ENCODE results near the gene TNRC6B. TPM values are rescaled to one million over a fixed set of nuclear protein-coding genes. Genes with fewer than 3 reads are reported as not detected.
A peak's percentile ranks its signal among the peaks of the same experiment; 100 is the strongest.

Gene TNRC6B
- total RNA-seq, 4 donors from 2014 or later = 41.8 to 109 (median 48.2) TPM

- no peak for DNase-seq (ENCODE audit: low spot score in 2 of 2)
- intact Hi-C loops (cut with DNase I; ENCODE audit: low total_unique reads) = no loop called here
- no peak overlapping the region for H3K4me3 ChIP-seq (ENCODE audit: low read depth, poor library complexity, severe bottlenecking)
- no peak for TF ChIP-seq POLR2A (IDR thresholded peaks at IDR 0.05)
- TF ChIP-seq, protein P1, sequence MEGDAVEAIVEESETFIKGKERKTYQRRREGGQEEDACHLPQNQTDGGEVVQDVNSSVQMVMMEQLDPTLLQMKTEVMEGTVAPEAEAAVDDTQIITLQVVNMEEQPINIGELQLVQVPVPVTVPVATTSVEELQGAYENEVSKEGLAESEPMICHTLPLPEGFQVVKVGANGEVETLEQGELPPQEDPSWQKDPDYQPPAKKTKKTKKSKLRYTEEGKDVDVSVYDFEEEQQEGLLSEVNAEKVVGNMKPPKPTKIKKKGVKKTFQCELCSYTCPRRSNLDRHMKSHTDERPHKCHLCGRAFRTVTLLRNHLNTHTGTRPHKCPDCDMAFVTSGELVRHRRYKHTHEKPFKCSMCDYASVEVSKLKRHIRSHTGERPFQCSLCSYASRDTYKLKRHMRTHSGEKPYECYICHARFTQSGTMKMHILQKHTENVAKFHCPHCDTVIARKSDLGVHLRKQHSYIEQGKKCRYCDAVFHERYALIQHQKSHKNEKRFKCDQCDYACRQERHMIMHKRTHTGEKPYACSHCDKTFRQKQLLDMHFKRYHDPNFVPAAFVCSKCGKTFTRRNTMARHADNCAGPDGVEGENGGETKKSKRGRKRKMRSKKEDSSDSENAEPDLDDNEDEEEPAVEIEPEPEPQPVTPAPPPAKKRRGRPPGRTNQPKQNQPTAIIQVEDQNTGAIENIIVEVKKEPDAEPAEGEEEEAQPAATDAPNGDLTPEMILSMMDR (IDR thresholded peaks at IDR 0.05) = no peak
- 37 to 51% methylated on average over 4 of the region's 4 CpGs for WGBS, 2 donors
Observed at GRCh38 chr22:40213478-40213877, 35.8 kb downstream of the TNRC6B start.

DNA sequence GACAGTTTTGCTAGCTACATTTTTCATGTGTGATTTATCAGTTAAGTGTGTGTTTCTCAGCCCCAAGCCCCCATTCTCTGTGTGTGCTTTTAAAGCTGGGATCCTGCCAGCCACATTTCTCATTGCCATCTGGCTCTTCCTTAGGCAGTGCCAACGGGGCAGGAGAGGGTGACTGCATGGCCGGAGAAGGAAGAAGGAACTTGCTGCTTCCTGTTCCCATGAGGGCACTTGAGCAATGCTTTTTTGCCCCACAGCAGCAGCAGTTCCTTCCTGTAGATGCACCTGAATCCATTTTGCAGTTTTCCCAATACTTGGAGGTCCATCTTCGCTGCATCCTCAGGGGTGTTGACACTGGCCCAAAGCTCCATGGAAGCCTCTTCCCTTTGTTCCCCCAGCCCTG, 37.5 kb downstream of the TNRC6B start:
- WGBS, 2 donors = 46 to 56% methylated on average over 3 of the region's 3 CpGs
- DNase-seq (ENCODE audit: low spot score in 2 of 2) = peak in 1 of 2 donors; percentile 82
- TF ChIP-seq, protein P1 (IDR thresholded peaks at IDR 0.05) = no peak
- TF ChIP-seq POLR2A (IDR thresholded peaks at IDR 0.05) = no peak
- no peak overlapping the region for H3K4me3 ChIP-seq (ENCODE audit: low read depth, poor library complexity, severe bottlenecking)
- intact Hi-C loops (cut with DNase I; ENCODE audit: low total_unique reads) = no loop called here

GRCh38 chr22:40216041-40216756, 38.5 kb downstream of the TNRC6B start:
- no peak overlapping the region for H3K4me3 ChIP-seq (ENCODE audit: low read depth, poor library complexity, severe bottlenecking)
- WGBS, 2 donors = 81 to 86% methylated on average over 11 of the region's 11 CpGs
- TF ChIP-seq POLR2A (IDR thresholded peaks at IDR 0.05) = no peak
- TF ChIP-seq, protein P1 (IDR thresholded peaks at IDR 0.05) = no peak
- intact Hi-C loops (cut with DNase I; ENCODE audit: low total_unique reads) = no loop called here
- no peak for DNase-seq (ENCODE audit: low spot score in 2 of 2)

GRCh38 chr22:40218152-40218551, 40.4 kb downstream of the TNRC6B start:
- no peak for TF ChIP-seq POLR2A (IDR thresholded peaks at IDR 0.05)
- TF ChIP-seq, protein P1 (IDR thresholded peaks at IDR 0.05) = no peak
- H3K4me3 ChIP-seq (ENCODE audit: low read depth, poor library complexity, severe bottlenecking) = no peak overlapping the region
- WGBS, 2 donors = 86 to 92% methylated on average over 4 of the region's 4 CpGs
- peak in 1 of 2 donors; percentile 46 for DNase-seq (ENCODE audit: low spot score in 2 of 2)
- intact Hi-C loops (cut with DNase I; ENCODE audit: low total_unique reads) = no loop called here

- 83 to 84% methylated on average over 6 of the region's 6 CpGs for WGBS, 2 donors
- intact Hi-C loops (cut with DNase I; ENCODE audit: low total_unique reads) = no loop called here
- H3K4me3 ChIP-seq (ENCODE audit: low read depth, poor library complexity, severe bottlenecking) = no peak overlapping the region
- no peak for TF ChIP-seq POLR2A (IDR thresholded peaks at IDR 0.05)
- TF ChIP-seq, protein P1 (IDR thresholded peaks at IDR 0.05) = no peak
- DNase-seq (ENCODE audit: low spot score in 2 of 2) = peak in 1 of 2 donors; percentile 34
Observed at GRCh38 chr22:40218723-40219294, 41.1 kb downstream of the TNRC6B start.

All from lower leg skin (tissue), 4 donors.